GM12878 (cell line): ENCODE results near the gene SELENOK. TPM values are rescaled to one million over a fixed set of nuclear protein-coding genes. Genes with fewer than 3 reads are reported as not detected.

Source experiments
- CEBPB ChIP-seq, 2 experiments: fragments of 150-350 bp in 1 of 2; IDR thresholded peaks; 2 replicates each; pipeline ENCODE4 v1.6.1; 2012 to 2014; ENCODE audit warnings: low read depth in 2 of 2, low read length in 2 of 2, borderline replicate concordance in 1 of 2, inconsistent platforms in 1 of 2
- EED ChIP-seq: sonication (generic); IDR thresholded peaks from 2 replicates; pipeline ENCODE4 v1.6.1; 2016; ENCODE audit warnings: antibody characterized with exemption, low read depth
- IKZF1 ChIP-seq: fragments of 450-650 bp; conservative IDR thresholded peaks from 2 replicates; pipeline ENCODE4 v1.6.1; 2017; ENCODE audit warnings: antibody characterized with exemption, mild to moderate bottlenecking
- MEF2A ChIP-seq: IDR thresholded peaks from 2 replicates; pipeline ENCODE4 v1.6.1; 2011; ENCODE audit warnings: low read depth, mild to moderate bottlenecking, low read length, moderate library complexity; ENCODE audit not compliant: insufficient read depth
- NFXL1 ChIP-seq: fragments of 450-650 bp; IDR thresholded peaks from 2 replicates; pipeline ENCODE4 v1.6.1; 2017; ENCODE audit warnings: antibody characterized with exemption, mild to moderate bottlenecking, borderline replicate concordance
- RAD51 ChIP-seq: fragments of 450-650 bp; IDR thresholded peaks from 2 replicates; pipeline ENCODE4 v1.6.1; 2016; ENCODE audit warnings: moderate library complexity, mild to moderate bottlenecking, inconsistent platforms
- RELA ChIP-seq: fragments of 450-650 bp; IDR thresholded peaks from 2 replicates; pipeline ENCODE4 v1.8.0; 2014; ENCODE audit warnings: borderline replicate concordance; ENCODE audit not compliant: partially characterized antibody
- SIX5 ChIP-seq: IDR thresholded peaks from 2 replicates; pipeline ENCODE4 v1.6.1; 2011; ENCODE audit warnings: mild to moderate bottlenecking, low read depth, low read length, moderate library complexity; ENCODE audit not compliant: severe bottlenecking
- SMARCA5 ChIP-seq: fragments of 450-650 bp; IDR thresholded peaks from 2 replicates; pipeline ENCODE4 v1.6.1; 2017; ENCODE audit warnings: mild to moderate bottlenecking
- STAT1 ChIP-seq: fragments of 450-650 bp; conservative IDR thresholded peaks from 2 replicates; pipeline ENCODE4 v1.6.1; 2014; ENCODE audit warnings: antibody characterized with exemption, mild to moderate bottlenecking
- polyA plus RNA-seq, 11 experiments: library from polyadenylated mRNA; depleted of rRNA in 4 of 11; unstranded in 6 of 11; stranded (reverse) in 5 of 11; fragments of >200 nt; fragmentation: Nextera tagmentation in 4 of 11; fragmentation: Illumina TruSeq in 1 of 11; extraction: Ambion mirVana in 4 of 11; extraction: Trizol in 1 of 11; gene quantifications; 1 replicate in 1 of 11; 2 replicates in 10 of 11; pipeline versions ENCODE4 v1.2.1 to v1.2.3, GENCODE V29; 2011 to 2016; ENCODE audit warnings: inconsistent platforms in 2 of 11, missing spikeins in 2 of 11, low read depth in 1 of 11
- total RNA-seq, 4 experiments: library from RNA; depleted of rRNA in 3 of 4; stranded (reverse); fragments of >200 nt in 3 of 4; fragmentation: Illumina TruSeq in 1 of 4; extraction: Trizol in 1 of 4; gene quantifications; 2 replicates each; pipeline versions ENCODE4 v1.2.1 to v1.2.3, GENCODE V29; 2013 to 2021
- TF ChIP-seq, protein P1 (sequence below): IDR thresholded peaks from 2 replicates; pipeline ENCODE4 v1.6.1; 2012; ENCODE audit warnings: improper control_type of control experiment, low read depth, low read length; ENCODE audit not compliant: insufficient replicate concordance
- TF ChIP-seq, protein P2 (sequence below): IDR thresholded peaks from 2 replicates; pipeline ENCODE4 v1.6.1; 2012; ENCODE audit warnings: mild to moderate bottlenecking, low read depth, low read length
- TF ChIP-seq, protein P3 (sequence below), 3 experiments: IDR thresholded peaks in 2 of 3; conservative IDR thresholded peaks in 1 of 3; 2 replicates each; pipeline ENCODE4 v1.5.1; 2011; ENCODE audit warnings: low read depth in 3 of 3, low read length in 3 of 3, mild to moderate bottlenecking in 3 of 3, control low read depth in 2 of 3, moderate library complexity in 2 of 3, inconsistent platforms in 1 of 3, mixed read lengths in 1 of 3; ENCODE audit not compliant: control insufficient read depth in 2 of 3, insufficient read depth in 1 of 3; ENCODE audit errors: extremely low read depth in 1 of 3

The SELENOK gene
- total and polyA plus RNA-seq, 10 of the 15 experiments (the other 5 are each of a cell fraction or from before 2014, with no cell fraction given), result 35.4 to 322 (median 101) TPM

DNA sequence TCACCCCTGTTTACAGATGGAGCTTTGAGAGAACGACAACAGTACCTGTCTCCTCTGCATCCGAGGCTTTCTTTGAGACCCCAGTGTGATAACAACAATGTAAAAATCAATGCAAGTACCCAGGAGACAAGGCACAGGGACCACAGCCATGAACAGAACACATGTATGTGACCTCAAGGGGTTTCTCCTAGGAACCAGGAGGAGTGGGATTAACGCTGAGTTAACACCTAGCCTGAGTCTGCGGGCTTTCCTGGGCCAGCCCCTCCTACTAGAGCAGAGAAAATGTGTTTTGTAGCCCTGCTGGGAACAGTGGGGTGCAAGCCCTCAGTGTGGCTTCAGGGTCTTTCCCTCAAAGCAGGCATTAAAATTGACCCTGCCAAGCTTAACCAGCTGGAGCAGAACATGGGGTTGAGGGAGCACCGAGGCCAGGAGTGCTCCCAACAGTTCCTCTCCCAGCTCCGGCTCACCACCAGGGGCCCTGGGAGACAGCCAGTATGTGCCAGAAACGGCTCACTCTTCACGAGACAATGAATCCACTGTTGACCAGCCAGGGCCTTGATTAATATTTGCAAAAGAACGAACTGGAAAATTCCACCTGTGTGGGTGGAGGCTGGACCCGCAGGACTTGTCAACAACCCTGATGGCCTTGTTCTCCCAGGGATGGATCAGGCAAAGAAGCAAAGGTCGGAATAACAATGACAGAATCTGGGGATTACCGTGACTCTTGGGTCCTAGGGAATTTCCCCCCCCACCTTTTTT, 49.0 kb downstream of the SELENOK start (continued):
- TF ChIP-seq MEF2A, result no peak
- no peak for TF ChIP-seq CEBPB (IDR thresholded peaks at IDR 0.05; ENCODE audit: borderline replicate concordance in 1 of 2, low read depth in 2 of 2, low read length in 2 of 2)
- peak; percentile 32 for TF ChIP-seq RELA
- TF ChIP-seq STAT1, result no peak
- TF ChIP-seq NFXL1, result peak; percentile 99
- no peak for TF ChIP-seq EED
- TF ChIP-seq IKZF1, result peak; percentile 79
- no peak for TF ChIP-seq SIX5
- TF ChIP-seq SMARCA5, result 0 out of 2 replicates have a peak, but pooled peaks have one; percentile 29
- TF ChIP-seq, protein P1, sequence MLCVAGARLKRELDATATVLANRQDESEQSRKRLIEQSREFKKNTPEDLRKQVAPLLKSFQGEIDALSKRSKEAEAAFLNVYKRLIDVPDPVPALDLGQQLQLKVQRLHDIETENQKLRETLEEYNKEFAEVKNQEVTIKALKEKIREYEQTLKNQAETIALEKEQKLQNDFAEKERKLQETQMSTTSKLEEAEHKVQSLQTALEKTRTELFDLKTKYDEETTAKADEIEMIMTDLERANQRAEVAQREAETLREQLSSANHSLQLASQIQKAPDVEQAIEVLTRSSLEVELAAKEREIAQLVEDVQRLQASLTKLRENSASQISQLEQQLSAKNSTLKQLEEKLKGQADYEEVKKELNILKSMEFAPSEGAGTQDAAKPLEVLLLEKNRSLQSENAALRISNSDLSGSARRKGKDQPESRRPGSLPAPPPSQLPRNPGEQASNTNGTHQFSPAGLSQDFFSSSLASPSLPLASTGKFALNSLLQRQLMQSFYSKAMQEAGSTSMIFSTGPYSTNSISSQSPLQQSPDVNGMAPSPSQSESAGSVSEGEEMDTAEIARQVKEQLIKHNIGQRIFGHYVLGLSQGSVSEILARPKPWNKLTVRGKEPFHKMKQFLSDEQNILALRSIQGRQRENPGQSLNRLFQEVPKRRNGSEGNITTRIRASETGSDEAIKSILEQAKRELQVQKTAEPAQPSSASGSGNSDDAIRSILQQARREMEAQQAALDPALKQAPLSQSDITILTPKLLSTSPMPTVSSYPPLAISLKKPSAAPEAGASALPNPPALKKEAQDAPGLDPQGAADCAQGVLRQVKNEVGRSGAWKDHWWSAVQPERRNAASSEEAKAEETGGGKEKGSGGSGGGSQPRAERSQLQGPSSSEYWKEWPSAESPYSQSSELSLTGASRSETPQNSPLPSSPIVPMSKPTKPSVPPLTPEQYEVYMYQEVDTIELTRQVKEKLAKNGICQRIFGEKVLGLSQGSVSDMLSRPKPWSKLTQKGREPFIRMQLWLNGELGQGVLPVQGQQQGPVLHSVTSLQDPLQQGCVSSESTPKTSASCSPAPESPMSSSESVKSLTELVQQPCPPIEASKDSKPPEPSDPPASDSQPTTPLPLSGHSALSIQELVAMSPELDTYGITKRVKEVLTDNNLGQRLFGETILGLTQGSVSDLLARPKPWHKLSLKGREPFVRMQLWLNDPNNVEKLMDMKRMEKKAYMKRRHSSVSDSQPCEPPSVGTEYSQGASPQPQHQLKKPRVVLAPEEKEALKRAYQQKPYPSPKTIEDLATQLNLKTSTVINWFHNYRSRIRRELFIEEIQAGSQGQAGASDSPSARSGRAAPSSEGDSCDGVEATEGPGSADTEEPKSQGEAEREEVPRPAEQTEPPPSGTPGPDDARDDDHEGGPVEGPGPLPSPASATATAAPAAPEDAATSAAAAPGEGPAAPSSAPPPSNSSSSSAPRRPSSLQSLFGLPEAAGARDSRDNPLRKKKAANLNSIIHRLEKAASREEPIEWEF, result no peak
- TF ChIP-seq, protein P2, sequence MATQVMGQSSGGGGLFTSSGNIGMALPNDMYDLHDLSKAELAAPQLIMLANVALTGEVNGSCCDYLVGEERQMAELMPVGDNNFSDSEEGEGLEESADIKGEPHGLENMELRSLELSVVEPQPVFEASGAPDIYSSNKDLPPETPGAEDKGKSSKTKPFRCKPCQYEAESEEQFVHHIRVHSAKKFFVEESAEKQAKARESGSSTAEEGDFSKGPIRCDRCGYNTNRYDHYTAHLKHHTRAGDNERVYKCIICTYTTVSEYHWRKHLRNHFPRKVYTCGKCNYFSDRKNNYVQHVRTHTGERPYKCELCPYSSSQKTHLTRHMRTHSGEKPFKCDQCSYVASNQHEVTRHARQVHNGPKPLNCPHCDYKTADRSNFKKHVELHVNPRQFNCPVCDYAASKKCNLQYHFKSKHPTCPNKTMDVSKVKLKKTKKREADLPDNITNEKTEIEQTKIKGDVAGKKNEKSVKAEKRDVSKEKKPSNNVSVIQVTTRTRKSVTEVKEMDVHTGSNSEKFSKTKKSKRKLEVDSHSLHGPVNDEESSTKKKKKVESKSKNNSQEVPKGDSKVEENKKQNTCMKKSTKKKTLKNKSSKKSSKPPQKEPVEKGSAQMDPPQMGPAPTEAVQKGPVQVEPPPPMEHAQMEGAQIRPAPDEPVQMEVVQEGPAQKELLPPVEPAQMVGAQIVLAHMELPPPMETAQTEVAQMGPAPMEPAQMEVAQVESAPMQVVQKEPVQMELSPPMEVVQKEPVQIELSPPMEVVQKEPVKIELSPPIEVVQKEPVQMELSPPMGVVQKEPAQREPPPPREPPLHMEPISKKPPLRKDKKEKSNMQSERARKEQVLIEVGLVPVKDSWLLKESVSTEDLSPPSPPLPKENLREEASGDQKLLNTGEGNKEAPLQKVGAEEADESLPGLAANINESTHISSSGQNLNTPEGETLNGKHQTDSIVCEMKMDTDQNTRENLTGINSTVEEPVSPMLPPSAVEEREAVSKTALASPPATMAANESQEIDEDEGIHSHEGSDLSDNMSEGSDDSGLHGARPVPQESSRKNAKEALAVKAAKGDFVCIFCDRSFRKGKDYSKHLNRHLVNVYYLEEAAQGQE, result no peak
- no peak for TF ChIP-seq RAD51
- TF ChIP-seq, protein P3, sequence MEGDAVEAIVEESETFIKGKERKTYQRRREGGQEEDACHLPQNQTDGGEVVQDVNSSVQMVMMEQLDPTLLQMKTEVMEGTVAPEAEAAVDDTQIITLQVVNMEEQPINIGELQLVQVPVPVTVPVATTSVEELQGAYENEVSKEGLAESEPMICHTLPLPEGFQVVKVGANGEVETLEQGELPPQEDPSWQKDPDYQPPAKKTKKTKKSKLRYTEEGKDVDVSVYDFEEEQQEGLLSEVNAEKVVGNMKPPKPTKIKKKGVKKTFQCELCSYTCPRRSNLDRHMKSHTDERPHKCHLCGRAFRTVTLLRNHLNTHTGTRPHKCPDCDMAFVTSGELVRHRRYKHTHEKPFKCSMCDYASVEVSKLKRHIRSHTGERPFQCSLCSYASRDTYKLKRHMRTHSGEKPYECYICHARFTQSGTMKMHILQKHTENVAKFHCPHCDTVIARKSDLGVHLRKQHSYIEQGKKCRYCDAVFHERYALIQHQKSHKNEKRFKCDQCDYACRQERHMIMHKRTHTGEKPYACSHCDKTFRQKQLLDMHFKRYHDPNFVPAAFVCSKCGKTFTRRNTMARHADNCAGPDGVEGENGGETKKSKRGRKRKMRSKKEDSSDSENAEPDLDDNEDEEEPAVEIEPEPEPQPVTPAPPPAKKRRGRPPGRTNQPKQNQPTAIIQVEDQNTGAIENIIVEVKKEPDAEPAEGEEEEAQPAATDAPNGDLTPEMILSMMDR (IDR thresholded peaks at IDR 0.05 in 2 of 3, conservative IDR thresholded peaks at IDR 0.05 in 1 of 3; ENCODE audit: control insufficient read depth in 2 of 3, extremely low read depth in 1 of 3, insufficient read depth in 1 of 3, low read depth in 3 of 3, low read length in 3 of 3), result peak in 2 of 3 experiments; percentile 13 to 23; a peak in 2 of 6 replicates
